Stimulated activated CD8-positive, alpha-beta memory T cell treated with anti-CD3 and anti-CD28 coated beads, Interleukin-2, amount 100 ng/mL, for 48 hours (primary cell): ENCODE results near the gene SDCCAG8.
A peak's percentile ranks its signal among the peaks of the same experiment; 100 is the strongest.

ENCODE experiments used
- DNase-seq, 2 donors: peaks; one replicate each; pipeline ENCODE4 v3.0.0-alpha.2; 2020; ENCODE audit warnings: low read depth in 2 of 2

Gene SDCCAG8

GRCh38 chr1:243254233-243254926 is 1.5 kb upstream of the SDCCAG8 start:
- peak; percentile 51 to 54 for DNase-seq

GRCh38 chr1:243254927-243255790 is 682 bp upstream of the SDCCAG8 start, which contains the start of gene CEP170:
CEP170 (minus strand) TSS chr1:243255281; CDS start chr1:243225280, 30,001 bp downstream.
- peak; percentile 80 to 82 for DNase-seq

GRCh38 chr1:243256590-243256989 is 749 bp downstream of the SDCCAG8 start:
- DNase-seq = no peak

GRCh38 chr1:243257189-243257588 is 1.3 kb downstream of the SDCCAG8 start:
- no peak for DNase-seq

GRCh38 chr1:243258731-243259130 is 2.9 kb downstream of the SDCCAG8 start:
- DNase-seq = no peak

- DNase-seq = no peak
These were observed 4.5 kb downstream of the SDCCAG8 start for GRCh38 chr1:243260221-243260880.

- no peak for DNase-seq
These were observed 5.5 kb downstream of the SDCCAG8 start for GRCh38 chr1:243261390-243261789.

- DNase-seq = no peak
These were observed 8.9 kb downstream of the SDCCAG8 start for GRCh38 chr1:243264717-243265116.

GRCh38 chr1:243266231-243266630 is 10.4 kb downstream of the SDCCAG8 start:
- no peak for DNase-seq

GRCh38 chr1:243267471-243267880 is 11.6 kb downstream of the SDCCAG8 start:
- DNase-seq = no peak

- DNase-seq = no peak
These were observed 12.2 kb downstream of the SDCCAG8 start for GRCh38 chr1:243267914-243268653.

- no peak for DNase-seq
These were observed 13.1 kb downstream of the SDCCAG8 start for GRCh38 chr1:243268751-243269460.

- no peak for DNase-seq
These were observed 13.6 kb downstream of the SDCCAG8 start for GRCh38 chr1:243269461-243269801.

- DNase-seq = no peak
These were observed 14.4 kb downstream of the SDCCAG8 start for GRCh38 chr1:243270097-243270864.

- no peak for DNase-seq
These were observed 16.2 kb downstream of the SDCCAG8 start for GRCh38 chr1:243271996-243272395.

- DNase-seq = no peak
These were observed 16.6 kb downstream of the SDCCAG8 start for GRCh38 chr1:243272401-243272800.

- no peak for DNase-seq
These were observed 17.7 kb downstream of the SDCCAG8 start for GRCh38 chr1:243273506-243273905.

GRCh38 chr1:243273945-243274344 is 18.1 kb downstream of the SDCCAG8 start:
- DNase-seq = no peak

GRCh38 chr1:243275316-243275715 is 19.5 kb downstream of the SDCCAG8 start:
- no peak for DNase-seq

GRCh38 chr1:243280571-243281129 is 24.8 kb downstream of the SDCCAG8 start:
- no peak for DNase-seq
